Testis (tissue), 5 donors: ENCODE measurements around the gene MLLT11. TPM values are rescaled to one million over a fixed set of nuclear protein-coding genes. Genes with fewer than 3 reads are reported as not detected.

Experiments used
- DNase-seq: peaks from one replicate; pipeline ENCODE4 v3.0.0-alpha.2; 2019
- H3K27ac ChIP-seq, 2 donors: fragments of 200-600 bp; sonication (generic); one replicate each; pipeline ENCODE4 v1.5.1; 2019
- H3K27me3 ChIP-seq: fragments of 200-600 bp; sonication (generic); one replicate; pipeline ENCODE4 v1.5.1; 2019
- H3K36me3 ChIP-seq: fragments of 200-600 bp; sonication (generic); one replicate; pipeline ENCODE4 v1.5.1; 2017; ENCODE audit warnings: low read depth; ENCODE audit errors: missing control alignments
- H3K4me1 ChIP-seq: fragments of 200-600 bp; sonication (generic); one replicate; pipeline ENCODE4 v1.5.1; 2019
- H3K4me3 ChIP-seq, 2 donors: fragments of 200-600 bp; sonication (generic); one replicate each; pipeline ENCODE4 v1.5.1; 2017 to 2019
- H3K9me3 ChIP-seq: fragments of 200-600 bp; sonication (generic); one replicate; pipeline ENCODE4 v1.5.1; 2017
- CTCF ChIP-seq, 3 experiments: fragments of 450-650 bp in 2 of 3; fragments of 200-600 bp in 1 of 3; sonication (generic) in 1 of 3; IDR thresholded peaks; one replicate each; pipeline ENCODE4 v1.5.1; 2016 to 2019; ENCODE audit warnings: antibody characterized with exemption in 3 of 3, mild to moderate bottlenecking in 2 of 3, moderate library complexity in 1 of 3
- POLR2A ChIP-seq: fragments of 450-650 bp; IDR thresholded peaks from one replicate; pipeline ENCODE4 v1.6.1; 2017; ENCODE audit warnings: antibody characterized with exemption, mild to moderate bottlenecking, moderate library complexity
- WGBS, 2 donors: methylation state at CpG; one replicate each; pipeline ENCODE4 v1.1.5; 2018; 5-methylcytosine and 5-hydroxymethylcytosine counted together
- intact Hi-C: fragments of 100-400 bp; cut with DNase I; formaldehyde crosslinking; loops from one replicate; pipeline ENCODE4 v1.15.1; 2023; ENCODE audit warnings: low total_unique reads
- long read RNA-seq, 2 donors: transcript quantifications; one replicate each; lab custom pipeline, GENCODE V29; 2026
- polyA plus RNA-seq: library from polyadenylated mRNA; stranded (reverse); fragments of 350-450 nt; fragmentation: Illumina TruSeq; extraction: RNeasy Lipid Tissue Mini Kit (QIAGEN cat#74804); gene quantifications from one replicate; pipeline ENCODE4 v1.2.3, GENCODE V29; 2014; ENCODE audit warnings: low read depth, low replicate concordance; ENCODE audit not compliant: insufficient read depth
- total RNA-seq, 2 donors: library from RNA; depleted of rRNA; stranded (reverse); fragments of >200 nt; gene quantifications; one replicate each; pipeline ENCODE4 v1.2.3, GENCODE V29; 2016

The MLLT11 gene
- total RNA-seq (1 to 10 TPM; 1.6 to 2.3 TPM), polyA plus RNA-seq (3.2 TPM)
- long read RNA-seq, donor 1, full-length matches to known transcripts = 20 of 20 reads
- long read RNA-seq, donor 1, partial matches to known transcripts = 0 of 20 reads
- long read RNA-seq, donor 1, other reads (novel, unspliced or antisense) = 0 of 20 reads
- long read RNA-seq, donor 2, full-length matches to known transcripts = 18 of 18 reads
- long read RNA-seq, donor 2, partial matches to known transcripts = 0 of 18 reads
- long read RNA-seq, donor 2, other reads (novel, unspliced or antisense) = 0 of 18 reads

GRCh38 chr1:151060007-151060656 lies at the start of gene MLLT11:
TSS of gene MLLT11 (plus strand) at chr1:151060397. CDS start at chr1:151067225, 6,828 bp downstream.
- TF ChIP-seq CTCF (IDR thresholded peaks at IDR 0.05) = no peak
- TF ChIP-seq POLR2A = no peak
- Histone ChIP-seq H3K9me3 (no peaks in the 10 kb centered on the region), H3K4me3 (peak within 1 kb of the TSS; percentile 83 to 98), H3K4me1 (peaks cover 30% of the 10 kb centered on the region), H3K36me3 (no peaks in the 10 kb centered on the region), H3K27ac (peak within 1 kb of the TSS; percentile 92 to 94), H3K27me3 (no peaks in the 10 kb centered on the region)
- peak; percentile 61 for DNase-seq
- intact Hi-C loops = no loop called here
- 0 to 1% methylated on average over 15 of the region's 15 CpGs for WGBS, 2 donors

GRCh38 chr1:151011154-151011850 lies 48.9 kb upstream of the MLLT11 start:
- H3K4me1 ChIP-seq = peaks cover 33% of the 10 kb centered on the region
- peak overlapping the region in 1 of 2 donors; percentile 64 for H3K27ac ChIP-seq
- no peak overlapping the region for H3K4me3 ChIP-seq
- no peaks in the 10 kb centered on the region for H3K9me3 ChIP-seq
- no peaks in the 10 kb centered on the region for H3K27me3 ChIP-seq
- WGBS, 2 donors = 62 to 66% methylated on average over 4 of the region's 4 CpGs
- no peaks in the 10 kb centered on the region for H3K36me3 ChIP-seq
- DNase-seq = no peak
- TF ChIP-seq POLR2A = no peak
- no peak for TF ChIP-seq CTCF (IDR thresholded peaks at IDR 0.05)
- intact Hi-C loops = no loop called here

GRCh38 chr1:151012684-151013471 lies 47.3 kb upstream of the MLLT11 start:
- intact Hi-C loops = no loop called here
- Histone ChIP-seq H3K9me3 (no peaks in the 10 kb centered on the region), H3K4me3 (no peak overlapping the region), H3K36me3 (no peaks in the 10 kb centered on the region), H3K27me3 (no peaks in the 10 kb centered on the region), H3K4me1 (peaks cover 22% of the 10 kb centered on the region), H3K27ac (peak overlapping the region in 1 of 2 donors; percentile 64)
- TF ChIP-seq CTCF (IDR thresholded peaks at IDR 0.05) (no peak), POLR2A (no peak)
- no peak for DNase-seq
- 84 to 86% methylated on average over 14 of the region's 14 CpGs for WGBS, 2 donors

GRCh38 chr1:151013518-151013917 lies 46.7 kb upstream of the MLLT11 start:
- Histone ChIP-seq H3K27ac (peak overlapping the region in 1 of 2 donors; percentile 64), H3K36me3 (no peaks in the 10 kb centered on the region), H3K4me3 (no peak overlapping the region), H3K27me3 (no peaks in the 10 kb centered on the region), H3K4me1 (peaks cover 21% of the 10 kb centered on the region), H3K9me3 (no peaks in the 10 kb centered on the region)
- DNase-seq = peak; percentile 73
- 43 to 47% methylated on average over 2 of the region's 2 CpGs for WGBS, 2 donors
- TF ChIP-seq CTCF (IDR thresholded peaks at IDR 0.05) (no peak), POLR2A (no peak)
- intact Hi-C loops = no loop called here
